ENCODE results near the gene TBC1D16. TPM values are rescaled to one million over a fixed set of nuclear protein-coding genes. Genes with fewer than 3 reads are reported as not detected.

The TBC1D16 gene, protein sequence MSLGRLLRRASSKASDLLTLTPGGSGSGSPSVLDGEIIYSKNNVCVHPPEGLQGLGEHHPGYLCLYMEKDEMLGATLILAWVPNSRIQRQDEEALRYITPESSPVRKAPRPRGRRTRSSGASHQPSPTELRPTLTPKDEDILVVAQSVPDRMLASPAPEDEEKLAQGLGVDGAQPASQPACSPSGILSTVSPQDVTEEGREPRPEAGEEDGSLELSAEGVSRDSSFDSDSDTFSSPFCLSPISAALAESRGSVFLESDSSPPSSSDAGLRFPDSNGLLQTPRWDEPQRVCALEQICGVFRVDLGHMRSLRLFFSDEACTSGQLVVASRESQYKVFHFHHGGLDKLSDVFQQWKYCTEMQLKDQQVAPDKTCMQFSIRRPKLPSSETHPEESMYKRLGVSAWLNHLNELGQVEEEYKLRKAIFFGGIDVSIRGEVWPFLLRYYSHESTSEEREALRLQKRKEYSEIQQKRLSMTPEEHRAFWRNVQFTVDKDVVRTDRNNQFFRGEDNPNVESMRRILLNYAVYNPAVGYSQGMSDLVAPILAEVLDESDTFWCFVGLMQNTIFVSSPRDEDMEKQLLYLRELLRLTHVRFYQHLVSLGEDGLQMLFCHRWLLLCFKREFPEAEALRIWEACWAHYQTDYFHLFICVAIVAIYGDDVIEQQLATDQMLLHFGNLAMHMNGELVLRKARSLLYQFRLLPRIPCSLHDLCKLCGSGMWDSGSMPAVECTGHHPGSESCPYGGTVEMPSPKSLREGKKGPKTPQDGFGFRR
- total RNA-seq: 43.6 and 94.3 TPM in 2 replicates

DNA sequence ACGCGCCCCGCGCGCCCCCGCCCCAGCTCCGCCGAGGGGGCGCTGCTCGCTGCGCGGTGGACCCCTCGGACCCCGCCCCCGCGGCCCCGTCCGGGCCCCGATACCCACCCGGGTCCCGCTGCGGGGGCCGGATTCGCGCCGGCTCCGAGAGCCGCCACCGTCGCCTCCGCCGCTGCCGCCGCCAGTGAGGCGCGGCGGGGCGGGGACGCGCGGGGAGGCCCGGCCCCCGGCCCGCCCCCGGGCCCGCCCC is at the start of gene TBC1D16:
TBC1D16 (minus strand) TSS at position 186 of the 250 bp plus-strand sequence. CDS start 22,325 bp downstream, outside the sequence.

DNA sequence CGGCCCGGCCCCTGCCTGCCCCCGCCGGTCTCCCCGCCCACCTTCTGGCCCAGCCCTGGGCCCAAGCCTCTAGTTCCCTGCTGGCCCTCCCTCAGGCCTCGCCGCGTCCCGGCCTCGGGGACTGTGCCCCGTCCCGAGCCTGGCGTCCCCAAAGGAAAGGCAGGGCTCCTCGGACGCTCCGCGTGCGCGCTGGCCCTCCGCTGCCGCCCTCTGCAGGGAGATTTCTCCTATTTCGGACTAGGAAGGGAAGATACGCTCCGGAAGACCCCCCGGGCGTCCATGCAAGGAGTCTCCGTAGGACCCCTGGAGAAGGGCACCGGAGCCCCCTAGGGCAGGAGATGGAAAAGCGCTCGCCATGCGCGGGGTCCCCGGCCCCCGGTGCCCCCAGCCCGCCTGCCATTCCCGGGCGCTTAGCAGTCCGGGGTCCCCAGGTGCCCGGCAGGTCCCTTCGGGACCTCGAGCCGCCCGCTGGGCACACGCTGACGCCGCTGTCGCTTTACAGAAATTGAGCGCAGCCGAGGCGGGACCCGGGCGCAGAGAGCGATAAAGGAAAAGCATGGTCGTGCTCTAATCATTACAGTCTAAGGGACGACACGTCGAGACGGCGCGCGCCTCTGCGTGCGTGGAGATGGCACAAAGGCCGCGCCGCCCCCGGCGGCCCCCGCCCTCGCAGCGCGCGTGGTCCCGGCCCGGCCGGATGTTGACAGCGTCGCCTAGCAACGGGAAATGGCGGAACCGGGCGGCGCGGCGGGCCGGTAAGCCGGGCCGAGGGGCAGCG is 454 bp upstream of the TBC1D16 start, which contains the start of gene CCDC40:
CCDC40 (plus strand) TSS at position 706 of the 778 bp plus-strand sequence; CDS start at position 727, 21 bp downstream.

Other genes with a start within 250 kb of the TBC1D16 start
- 3.8 and 5.8 TPM in 2 replicates for gene CBX8, start 238.8 kb downstream of the TBC1D16 start, total RNA-seq
- 11.9 and 13.6 TPM in 2 replicates for gene CBX4, start 196.4 kb downstream of the TBC1D16 start, total RNA-seq
- gene CCDC40, start 770 bp upstream of the TBC1D16 start, total RNA-seq: 2.0 and 4.5 TPM in 2 replicates
- gene GAA, start 65.7 kb upstream of the TBC1D16 start, total RNA-seq: 19.9 and 99.1 TPM in 2 replicates
- gene EIF4A3, start 111.3 kb upstream of the TBC1D16 start, total RNA-seq: 147 and 179 TPM in 2 replicates
- gene CARD14, start 134.2 kb upstream of the TBC1D16 start, total RNA-seq: under 0.01 TPM in 2 replicates
- gene SGSH, start 184.5 kb upstream of the TBC1D16 start, total RNA-seq: 20.7 and 31.6 TPM in 2 replicates
- 13.5 and 18.2 TPM in 2 replicates for gene SLC26A11, start 184.6 kb upstream of the TBC1D16 start, total RNA-seq
- 148 and 238 TPM in 2 replicates for gene RNF213, start 225.0 kb upstream of the TBC1D16 start, total RNA-seq